ENCODE measurements around the gene VSIG10.
A peak's percentile ranks its signal among the peaks of the same experiment; 100 is the strongest.

VSIG10 gene

GRCh38 chr12:118020036-118020435 lies 83.8 kb downstream of the VSIG10 start:
- no peak overlapping the region for H3K4me3 ChIP-seq (ENCODE audit: low read depth, low read length)
- no peak for TF ChIP-seq POLR2A (IDR thresholded peaks at IDR 0.05; ENCODE audit: extremely low read depth, insufficient read length)
- no peak for TF ChIP-seq MYC (IDR thresholded peaks at IDR 0.05; ENCODE audit: low read depth, low read length)
- TF ChIP-seq MAX (IDR thresholded peaks at IDR 0.05; ENCODE audit: low read depth, low read length) = no peak
- TF ChIP-seq CTCF (IDR thresholded peaks at IDR 0.05; ENCODE audit: low read depth, low read length) = no peak
- DNase-seq (ENCODE audit: low read depth) = no peak

- TF ChIP-seq POLR2A (IDR thresholded peaks at IDR 0.05; ENCODE audit: extremely low read depth, insufficient read length) (no peak), MAX (IDR thresholded peaks at IDR 0.05; ENCODE audit: low read depth, low read length) (no peak), MYC (IDR thresholded peaks at IDR 0.05; ENCODE audit: low read depth, low read length) (no peak), CTCF (IDR thresholded peaks at IDR 0.05; ENCODE audit: low read depth, low read length) (no peak)
- H3K4me3 ChIP-seq (ENCODE audit: low read depth, low read length) = peak overlapping the region; percentile 96
- DNase-seq (ENCODE audit: low read depth) = no peak
Observed at GRCh38 chr12:118017926-118018325, 85.9 kb downstream of the VSIG10 start.

GRCh38 chr12:118016424-118017264 lies 87.2 kb downstream of the VSIG10 start, which contains the start of gene RFC5:
RFC5 (plus strand) TSS chr12:118016703; CDS start chr12:118016828, 125 bp downstream.
- TF ChIP-seq POLR2A (IDR thresholded peaks at IDR 0.05; ENCODE audit: extremely low read depth, insufficient read length) (peak; percentile 93), MYC (IDR thresholded peaks at IDR 0.05; ENCODE audit: low read depth, low read length) (peak; percentile 74), MAX (IDR thresholded peaks at IDR 0.05; ENCODE audit: low read depth, low read length) (peak; percentile 78), CTCF (IDR thresholded peaks at IDR 0.05; ENCODE audit: low read depth, low read length) (no peak)
- DNase-seq (ENCODE audit: low read depth) = peak; percentile 99
- peak within 1 kb of the TSS; percentile 96 for H3K4me3 ChIP-seq (ENCODE audit: low read depth, low read length)

- H3K4me3 ChIP-seq (ENCODE audit: low read depth, low read length) = no peak overlapping the region
- no peak for DNase-seq (ENCODE audit: low read depth)
- TF ChIP-seq POLR2A (IDR thresholded peaks at IDR 0.05; ENCODE audit: extremely low read depth, insufficient read length) (no peak), MYC (IDR thresholded peaks at IDR 0.05; ENCODE audit: low read depth, low read length) (no peak)
Observed at GRCh38 chr12:118015944-118016343, 87.9 kb downstream of the VSIG10 start.

GRCh38 chr12:118015306-118015705 lies 88.5 kb downstream of the VSIG10 start:
- H3K4me3 ChIP-seq (ENCODE audit: low read depth, low read length) = no peak overlapping the region
- TF ChIP-seq MAX (IDR thresholded peaks at IDR 0.05; ENCODE audit: low read depth, low read length) = no peak
- TF ChIP-seq POLR2A (IDR thresholded peaks at IDR 0.05; ENCODE audit: extremely low read depth, insufficient read length) = no peak
- no peak for TF ChIP-seq CTCF (IDR thresholded peaks at IDR 0.05; ENCODE audit: low read depth, low read length)
- no peak for TF ChIP-seq MYC (IDR thresholded peaks at IDR 0.05; ENCODE audit: low read depth, low read length)
- DNase-seq (ENCODE audit: low read depth) = no peak

All from NB4 (cell line).